ENCODE data around the gene SLIT3.

Gene SLIT3

GRCh38 chr5:169088028-169088725 is 212.8 kb downstream of the SLIT3 start:
- Histone ChIP-seq H3K36me3 (ENCODE audit: low read length) (no peaks in the 10 kb centered on the region), H3K27me3 (ENCODE audit: low read length) (no peaks in the 10 kb centered on the region), H2AFZ (ENCODE audit: low read depth, low read length, severe bottlenecking) (no peak overlapping the region), H3K27ac (ENCODE audit: low read depth, low read length) (no peak overlapping the region), H3F3A (ENCODE audit: insufficient read depth) (no peaks in the 10 kb centered on the region), H3K4me3 (ENCODE audit: insufficient read depth, low read length, poor library complexity, severe bottlenecking) (no peak overlapping the region), H3K9me2 (replicated peaks; ENCODE audit: insufficient read depth, low read length) (no peaks in the 10 kb centered on the region), H3K79me2 (ENCODE audit: insufficient read depth, low read length) (no peaks in the 10 kb centered on the region), H3K9ac (ENCODE audit: low read length) (no peak overlapping the region), H3K4me2 (ENCODE audit: low read depth, low read length, poor library complexity, severe bottlenecking) (no peak overlapping the region), H4K20me1 (ENCODE audit: low read depth, low read length) (no peaks in the 10 kb centered on the region), H3K9me3 (ENCODE audit: insufficient read depth, low read length) (no peaks in the 10 kb centered on the region)
- TF ChIP-seq, protein P1, sequence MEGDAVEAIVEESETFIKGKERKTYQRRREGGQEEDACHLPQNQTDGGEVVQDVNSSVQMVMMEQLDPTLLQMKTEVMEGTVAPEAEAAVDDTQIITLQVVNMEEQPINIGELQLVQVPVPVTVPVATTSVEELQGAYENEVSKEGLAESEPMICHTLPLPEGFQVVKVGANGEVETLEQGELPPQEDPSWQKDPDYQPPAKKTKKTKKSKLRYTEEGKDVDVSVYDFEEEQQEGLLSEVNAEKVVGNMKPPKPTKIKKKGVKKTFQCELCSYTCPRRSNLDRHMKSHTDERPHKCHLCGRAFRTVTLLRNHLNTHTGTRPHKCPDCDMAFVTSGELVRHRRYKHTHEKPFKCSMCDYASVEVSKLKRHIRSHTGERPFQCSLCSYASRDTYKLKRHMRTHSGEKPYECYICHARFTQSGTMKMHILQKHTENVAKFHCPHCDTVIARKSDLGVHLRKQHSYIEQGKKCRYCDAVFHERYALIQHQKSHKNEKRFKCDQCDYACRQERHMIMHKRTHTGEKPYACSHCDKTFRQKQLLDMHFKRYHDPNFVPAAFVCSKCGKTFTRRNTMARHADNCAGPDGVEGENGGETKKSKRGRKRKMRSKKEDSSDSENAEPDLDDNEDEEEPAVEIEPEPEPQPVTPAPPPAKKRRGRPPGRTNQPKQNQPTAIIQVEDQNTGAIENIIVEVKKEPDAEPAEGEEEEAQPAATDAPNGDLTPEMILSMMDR (IDR thresholded peaks at IDR 0.05; ENCODE audit: insufficient read depth, low read length, poor library complexity, severe bottlenecking): no peak
- TF ChIP-seq EZH2phosphoT487 (conservative IDR thresholded peaks at IDR 0.05; ENCODE audit: low read length): no peak

DNA sequence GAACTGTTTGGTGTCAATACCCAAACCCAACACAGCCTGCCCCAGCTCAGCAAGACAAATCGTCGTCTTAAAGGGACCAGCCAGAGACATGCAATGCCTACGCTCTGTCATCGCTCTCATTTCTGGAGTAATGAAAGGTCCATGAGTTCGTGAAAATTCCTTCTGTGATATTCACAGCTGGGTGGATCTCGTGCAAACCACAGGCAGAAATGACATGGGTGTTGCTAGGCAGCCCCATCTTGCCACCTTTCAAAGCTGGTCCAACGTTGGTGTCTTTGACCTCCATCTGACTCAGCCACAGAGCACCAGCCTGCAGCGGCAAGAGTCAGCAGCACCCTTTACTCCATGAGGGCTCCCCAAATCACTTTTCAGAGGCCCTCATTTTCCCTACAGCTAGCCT is 215.3 kb downstream of the SLIT3 start:
- Histone ChIP-seq H3K9me3 (ENCODE audit: insufficient read depth, low read length) (no peaks in the 10 kb centered on the region), H3K79me2 (ENCODE audit: insufficient read depth, low read length) (no peaks in the 10 kb centered on the region), H3F3A (ENCODE audit: insufficient read depth) (no peaks in the 10 kb centered on the region), H3K9ac (ENCODE audit: low read length) (no peak overlapping the region), H3K4me2 (ENCODE audit: low read depth, low read length, poor library complexity, severe bottlenecking) (no peak overlapping the region), H3K36me3 (ENCODE audit: low read length) (no peaks in the 10 kb centered on the region), H2AFZ (ENCODE audit: low read depth, low read length, severe bottlenecking) (no peak overlapping the region), H3K27me3 (ENCODE audit: low read length) (no peaks in the 10 kb centered on the region), H3K9me2 (replicated peaks; ENCODE audit: insufficient read depth, low read length) (no peaks in the 10 kb centered on the region), H3K27ac (ENCODE audit: low read depth, low read length) (no peak overlapping the region), H4K20me1 (ENCODE audit: low read depth, low read length) (no peaks in the 10 kb centered on the region), H3K4me3 (ENCODE audit: insufficient read depth, low read length, poor library complexity, severe bottlenecking) (no peak overlapping the region)
- TF ChIP-seq EZH2phosphoT487 (conservative IDR thresholded peaks at IDR 0.05; ENCODE audit: low read length): no peak
- TF ChIP-seq, protein P1 (IDR thresholded peaks at IDR 0.05; ENCODE audit: insufficient read depth, low read length, poor library complexity, severe bottlenecking): no peak

GRCh38 chr5:169085212-169085611 is 215.7 kb downstream of the SLIT3 start:
- no peaks in the 10 kb centered on the region for H3K36me3 ChIP-seq (ENCODE audit: low read length)
- H3K9me2 ChIP-seq (replicated peaks; ENCODE audit: insufficient read depth, low read length): no peaks in the 10 kb centered on the region
- H3K9me3 ChIP-seq (ENCODE audit: insufficient read depth, low read length): no peaks in the 10 kb centered on the region
- H3K27me3 ChIP-seq (ENCODE audit: low read length): no peaks in the 10 kb centered on the region
- no peak overlapping the region for H3K4me2 ChIP-seq (ENCODE audit: low read depth, low read length, poor library complexity, severe bottlenecking)
- H3K79me2 ChIP-seq (ENCODE audit: insufficient read depth, low read length): no peaks in the 10 kb centered on the region
- no peak for TF ChIP-seq EZH2phosphoT487 (conservative IDR thresholded peaks at IDR 0.05; ENCODE audit: low read length)
- TF ChIP-seq, protein P1 (IDR thresholded peaks at IDR 0.05; ENCODE audit: insufficient read depth, low read length, poor library complexity, severe bottlenecking): no peak
- no peaks in the 10 kb centered on the region for H3F3A ChIP-seq (ENCODE audit: insufficient read depth)
- H3K4me3 ChIP-seq (ENCODE audit: insufficient read depth, low read length, poor library complexity, severe bottlenecking): no peak overlapping the region
- H3K27ac ChIP-seq (ENCODE audit: low read depth, low read length): no peak overlapping the region
- no peak overlapping the region for H2AFZ ChIP-seq (ENCODE audit: low read depth, low read length, severe bottlenecking)
- no peaks in the 10 kb centered on the region for H4K20me1 ChIP-seq (ENCODE audit: low read depth, low read length)
- H3K9ac ChIP-seq (ENCODE audit: low read length): no peak overlapping the region

All from SU-DHL-6 (cell line).